HG02642 (cell line): Measurements from ENCODE around the gene DECR2.
"Not testable (repeated sequence)": the region's sequence is repeated elsewhere in the genome, so short reads cannot be mapped to it uniquely, and the experiment has no call there.

Source experiments
- ATAC-seq: cut with Tn5 transposase; IDR thresholded peaks from one replicate; pipeline ENCODE4 v1.9.1; 2021; ENCODE audit warnings: mild to moderate bottlenecking; ENCODE audit not compliant: unreplicated experiment, poor library complexity

The DECR2 gene

GRCh38 chr16:401468-402348, at the start of gene DECR2:
DECR2 (plus strand) TSS chr16:401885; CDS start chr16:401964, 79 bp downstream.
- peak; percentile 55 for ATAC-seq

- peak; percentile 65 for ATAC-seq
Measured at GRCh38 chr16:352547-353403, 48.9 kb upstream of the DECR2 start, which contains the start of gene AXIN1. AXIN1 (minus strand) TSS chr16:352723; CDS start chr16:347025, 5,698 bp downstream.

GRCh38 chr16:353404-354290, 48.0 kb upstream of the DECR2 start:
- peak; percentile 2 for ATAC-seq

GRCh38 chr16:354291-354881, 47.3 kb upstream of the DECR2 start:
- no peak for ATAC-seq

- ATAC-seq: no peak
Measured at GRCh38 chr16:354971-355461, 46.7 kb upstream of the DECR2 start.

GRCh38 chr16:356741-357140, 44.9 kb upstream of the DECR2 start:
- no peak for ATAC-seq

- ATAC-seq: no peak
Measured at GRCh38 chr16:359067-359763, 42.5 kb upstream of the DECR2 start.

- ATAC-seq: no peak
Measured at GRCh38 chr16:359871-360697, 41.6 kb upstream of the DECR2 start.

GRCh38 chr16:360698-361336, 40.9 kb upstream of the DECR2 start:
- ATAC-seq: no peak

GRCh38 chr16:361341-361871, 40.3 kb upstream of the DECR2 start:
- no peak for ATAC-seq

GRCh38 chr16:361872-362701, 39.6 kb upstream of the DECR2 start:
- no peak for ATAC-seq

GRCh38 chr16:362702-362999, 39.0 kb upstream of the DECR2 start:
- ATAC-seq: not testable (repeated sequence)

- ATAC-seq: no peak
Measured at GRCh38 chr16:363110-363765, 38.4 kb upstream of the DECR2 start.

GRCh38 chr16:363766-364490, 37.8 kb upstream of the DECR2 start:
- ATAC-seq: no peak

GRCh38 chr16:364595-365491, 36.8 kb upstream of the DECR2 start:
- ATAC-seq: no peak
